WTC11 (cell line): ENCODE data around the gene RABEP2. TPM values are rescaled to one million over a fixed set of nuclear protein-coding genes. Genes with fewer than 3 reads are reported as not detected.

Source experiments
- CTCF ChIP-seq: fragments of 200-600 bp; IDR thresholded peaks from 2 replicates; pipeline ENCODE4 v1.8.0; 2022; ENCODE audit warnings: antibody characterized with exemption
- EMX1 ChIP-seq: fragments of 250-450 bp; sonication (Bioruptor Pico); IDR thresholded peaks from 2 replicates; pipeline ENCODE4 v1.8.0; 2021; ENCODE audit warnings: mild to moderate bottlenecking
- FOXP1 ChIP-seq: sonication (generic); formaldehyde crosslinking; IDR thresholded peaks from 2 replicates; pipeline ENCODE4 v1.8.0; 2022; ENCODE audit warnings: missing genetic modification reagents, mild to moderate bottlenecking, moderate library complexity, borderline replicate concordance
- GTF2I ChIP-seq: fragments of 250-450 bp; sonication (Bioruptor Pico); conservative IDR thresholded peaks from 2 replicates; pipeline ENCODE4 v1.4.0; 2021; ENCODE audit warnings: mild to moderate bottlenecking
- IRF1 ChIP-seq: sonication (generic); formaldehyde crosslinking; IDR thresholded peaks from 2 replicates; pipeline ENCODE4 v1.8.0; 2023; ENCODE audit warnings: missing genetic modification reagents
- KAT7 ChIP-seq: sonication (generic); formaldehyde crosslinking; IDR thresholded peaks from 2 replicates; pipeline ENCODE4 v1.8.1; 2023; ENCODE audit warnings: missing genetic modification reagents, mild to moderate bottlenecking, borderline replicate concordance
- MLX ChIP-seq: sonication (generic); formaldehyde crosslinking; IDR thresholded peaks from 2 replicates; pipeline ENCODE4 v1.8.1; 2023; ENCODE audit warnings: mild to moderate bottlenecking, missing genetic modification reagents, moderate library complexity
- NFATC4 ChIP-seq: fragments of 250-450 bp; sonication (Bioruptor Pico); IDR thresholded peaks from 2 replicates; pipeline ENCODE4 v1.9.0; 2021; ENCODE audit warnings: mild to moderate bottlenecking
- NR1H2 ChIP-seq: sonication (generic); formaldehyde crosslinking; IDR thresholded peaks from 2 replicates; pipeline ENCODE4 v1.9.0; 2021; ENCODE audit warnings: mild to moderate bottlenecking, moderate library complexity, missing genetic modification reagents
- NR2C2 ChIP-seq: sonication (generic); formaldehyde crosslinking; IDR thresholded peaks from 2 replicates; pipeline ENCODE4 v1.8.0; 2022; ENCODE audit warnings: mild to moderate bottlenecking, missing genetic modification reagents
- NR3C1 ChIP-seq: sonication (generic); formaldehyde crosslinking; conservative IDR thresholded peaks from 2 replicates; pipeline ENCODE4 v1.8.1; 2023; ENCODE audit warnings: low read depth, mild to moderate bottlenecking, missing genetic modification reagents
- PRDM15 ChIP-seq: sonication (generic); formaldehyde crosslinking; IDR thresholded peaks from 2 replicates; pipeline ENCODE4 v1.8.0; 2022; ENCODE audit warnings: missing genetic modification reagents
- PRRX2 ChIP-seq: fragments of 250-450 bp; sonication (Bioruptor Pico); IDR thresholded peaks from 2 replicates; pipeline ENCODE4 v1.8.0; 2021; ENCODE audit warnings: mild to moderate bottlenecking
- RELA ChIP-seq: sonication (generic); formaldehyde crosslinking; IDR thresholded peaks from 2 replicates; pipeline ENCODE4 v1.8.1; 2022; ENCODE audit warnings: missing genetic modification reagents, mild to moderate bottlenecking, borderline replicate concordance
- RORB ChIP-seq: fragments of 250-450 bp; sonication (Bioruptor Pico); IDR thresholded peaks from 2 replicates; pipeline ENCODE4 v1.9.0; 2021; ENCODE audit warnings: mild to moderate bottlenecking
- SMAD3 ChIP-seq: sonication (generic); formaldehyde crosslinking; IDR thresholded peaks from 2 replicates; pipeline ENCODE4 v1.8.0; 2022; ENCODE audit warnings: missing genetic modification reagents, mild to moderate bottlenecking, borderline replicate concordance
- ZBTB21 ChIP-seq: sonication (generic); formaldehyde crosslinking; IDR thresholded peaks from 2 replicates; pipeline ENCODE4 v1.8.1; 2023; ENCODE audit warnings: mild to moderate bottlenecking, missing genetic modification reagents, borderline replicate concordance
- ZBTB43 ChIP-seq: sonication (generic); formaldehyde crosslinking; IDR thresholded peaks from 2 replicates; pipeline ENCODE4 v1.8.1; 2023; ENCODE audit warnings: mild to moderate bottlenecking, missing genetic modification reagents
- ZNF121 ChIP-seq: sonication (generic); formaldehyde crosslinking; IDR thresholded peaks from 2 replicates; pipeline ENCODE4 v1.8.0; 2023; ENCODE audit warnings: missing genetic modification reagents
- ZNF263 ChIP-seq: sonication (generic); formaldehyde crosslinking; IDR thresholded peaks from 2 replicates; pipeline ENCODE4 v1.8.1; 2022; ENCODE audit warnings: low read depth, mild to moderate bottlenecking, moderate library complexity, missing genetic modification reagents
- ZNF396 ChIP-seq: fragments of 250-450 bp; sonication (Bioruptor Pico); IDR thresholded peaks from 2 replicates; pipeline ENCODE4 v1.8.0; 2021; ENCODE audit warnings: mild to moderate bottlenecking, moderate library complexity, borderline replicate concordance
- ZNF416 ChIP-seq: fragments of 250-450 bp; sonication (Bioruptor Pico); IDR thresholded peaks from 2 replicates; pipeline ENCODE4 v1.9.0; 2021; ENCODE audit warnings: mild to moderate bottlenecking, inconsistent platforms
- ZNF532 ChIP-seq: fragments of 250-450 bp; sonication (Bioruptor Pico); IDR thresholded peaks from 2 replicates; pipeline ENCODE4 v1.9.0; 2021; ENCODE audit warnings: mild to moderate bottlenecking, borderline replicate concordance
- ZSCAN18 ChIP-seq: fragments of 250-450 bp; sonication (Bioruptor Pico); IDR thresholded peaks from 2 replicates; pipeline ENCODE4 v2.1.2; 2022; ENCODE audit warnings: mild to moderate bottlenecking, moderate library complexity
- total RNA-seq: library from RNA; stranded (reverse); gene quantifications from 3 replicates; pipeline ENCODE4 v1.2.3, GENCODE V29; 2021

Gene RABEP2
- total RNA-seq, 1 experiment from 2014 or later, result 24.0 TPM

- peak; percentile 95; the same call in 1 of the 2 replicates for TF ChIP-seq FOXP1
- no peak for TF ChIP-seq ZNF396 (CRISPR knock-in tag)
- TF ChIP-seq ZNF121 (CRISPR knock-in tag), result no peak
- peak; percentile 87 for TF ChIP-seq NR1H2 (CRISPR knock-in tag)
- no peak for TF ChIP-seq ZNF416 (CRISPR knock-in tag)
- no peak for TF ChIP-seq EMX1 (CRISPR knock-in tag)
- TF ChIP-seq ZNF263 (CRISPR knock-in tag), result peak; percentile 63; the same call in 1 of the 2 replicates
- TF ChIP-seq MLX (CRISPR knock-in tag), result peak; percentile 34; the same call in 1 of the 2 replicates
- no peak for TF ChIP-seq GTF2I (CRISPR knock-in tag)
- TF ChIP-seq NFATC4 (CRISPR knock-in tag), result no peak
- peak; percentile 16; the same call in 1 of the 2 replicates for TF ChIP-seq ZBTB43
- TF ChIP-seq RORB (CRISPR knock-in tag), result no peak
- TF ChIP-seq NR2C2 (CRISPR knock-in tag), result no peak
- no peak for TF ChIP-seq KAT7 (CRISPR knock-in tag)
- TF ChIP-seq SMAD3 (CRISPR knock-in tag), result peak; percentile 93
- peak; percentile 85; the same call in 1 of the 2 replicates for TF ChIP-seq IRF1 (CRISPR knock-in tag)
- no peak for TF ChIP-seq CTCF
- TF ChIP-seq NR3C1 (CRISPR knock-in tag), result peak; percentile 84
- peak; percentile 91 for TF ChIP-seq ZBTB21 (CRISPR knock-in tag)
- TF ChIP-seq ZNF532, result no peak
- TF ChIP-seq ZSCAN18 (CRISPR knock-in tag), result no peak
- TF ChIP-seq PRDM15 (CRISPR knock-in tag), result peak; percentile 49
- no peak for TF ChIP-seq RELA (CRISPR knock-in tag)
- TF ChIP-seq PRRX2, result no peak
Measured at GRCh38 chr16:28879841-28880588, 45.0 kb downstream of the RABEP2 start (continued).
